Spinal cord (tissue), 10 donors: Measurements from ENCODE around the gene ADTRP. TPM values are rescaled to one million over a fixed set of nuclear protein-coding genes. Genes with fewer than 3 reads are reported as not detected.

ENCODE experiments used
- DNase-seq, 6 donors: peaks; one replicate each; pipeline versions ENCODE4 v3.0.0 to v3.0.0-alpha.2; 2013 to 2015; ENCODE audit warnings: low spot score in 6 of 6, low read depth in 4 of 6
- H3K27ac ChIP-seq: one replicate; pipeline ENCODE4 v1.5.1; 2013; ENCODE audit warnings: low read depth, low read length, control low read depth
- H3K27me3 ChIP-seq: one replicate; pipeline ENCODE4 v1.6.1; 2013; ENCODE audit warnings: low read length; ENCODE audit not compliant: control insufficient read depth, insufficient read depth
- H3K36me3 ChIP-seq: one replicate; pipeline ENCODE4 v1.6.1; 2013; ENCODE audit warnings: low read length; ENCODE audit not compliant: control insufficient read depth, insufficient read depth
- H3K4me1 ChIP-seq: one replicate; pipeline ENCODE4 v1.6.1; 2013; ENCODE audit warnings: low read length; ENCODE audit not compliant: control insufficient read depth, insufficient read depth
- H3K4me3 ChIP-seq: one replicate; pipeline ENCODE4 v1.5.1; 2013; ENCODE audit warnings: low read depth, low read length, control low read depth
- H3K9me3 ChIP-seq: one replicate; pipeline ENCODE4 v1.6.1; 2013; ENCODE audit warnings: low read length; ENCODE audit not compliant: control insufficient read depth, insufficient read depth
- WGBS: methylation state at CpG from one replicate; pipeline ENCODE4 v1.1.5; 2013; ENCODE audit warnings: missing lambda C conversion rate; ENCODE audit not compliant: insufficient coverage; 5-methylcytosine and 5-hydroxymethylcytosine counted together
- polyA plus RNA-seq, 2 donors: library from polyadenylated mRNA; unstranded; fragments of 120-200 nt; gene quantifications; one replicate each; pipeline ENCODE4 v1.2.1, GENCODE V29; 2013; ENCODE audit not compliant: insufficient read length in 2 of 2
- total RNA-seq, 2 donors: library from RNA; depleted of rRNA in 1 of 2; stranded (reverse); fragments of 120-200 nt in 1 of 2; fragments of >200 nt in 1 of 2; gene quantifications; one replicate each; pipeline versions ENCODE4 v1.2.3 to v1.2.4, GENCODE V29; 2013 to 2014
- donor health status: healthy.

Gene ADTRP
- total and polyA plus RNA-seq, 4 donors, result 0.38 to 0.88 (median 0.63) TPM; not detected in 1

GRCh38 chr6:11791354-11792107 lies 12.9 kb upstream of the ADTRP start:
- Histone ChIP-seq H3K27ac (no peak overlapping the region), H3K36me3 (no peaks in the 10 kb centered on the region)
- 62% methylated on average over 7 of the region's 8 CpGs for WGBS

GRCh38 chr6:11789744-11790143 lies 11.1 kb upstream of the ADTRP start:
- Histone ChIP-seq H3K9me3 (peaks cover 3% of the 10 kb centered on the region), H3K27ac (no peak overlapping the region), H3K36me3 (no peaks in the 10 kb centered on the region), H3K4me3 (no peak overlapping the region), H3K4me1 (no peaks in the 10 kb centered on the region), H3K27me3 (no peaks in the 10 kb centered on the region)
- 92% methylated on average over 5 of the region's 5 CpGs for WGBS
- no peak for DNase-seq

More at GRCh38 chr6:11791354-11792107, 12.9 kb upstream of the ADTRP start:
- Histone ChIP-seq H3K4me1 (no peaks in the 10 kb centered on the region), H3K9me3 (peaks cover 3% of the 10 kb centered on the region), H3K4me3 (no peak overlapping the region), H3K27me3 (no peaks in the 10 kb centered on the region)
- DNase-seq, result no peak

- Histone ChIP-seq H3K36me3 (no peaks in the 10 kb centered on the region), H3K9me3 (peaks cover 3% of the 10 kb centered on the region), H3K4me1 (no peaks in the 10 kb centered on the region), H3K27ac (no peak overlapping the region), H3K27me3 (no peaks in the 10 kb centered on the region), H3K4me3 (no peak overlapping the region)
- no peak for DNase-seq
- WGBS, result 98% methylated on average over 4 of the region's 4 CpGs
Observed at GRCh38 chr6:11788043-11788442, 9.4 kb upstream of the ADTRP start.

GRCh38 chr6:11785774-11786579 lies 7.4 kb upstream of the ADTRP start:
- no peaks in the 10 kb centered on the region for H3K4me1 ChIP-seq
- no peaks in the 10 kb centered on the region for H3K36me3 ChIP-seq
- no peak overlapping the region for H3K4me3 ChIP-seq

GRCh38 chr6:11785415-11785773 lies 6.8 kb upstream of the ADTRP start:
- Histone ChIP-seq H3K27ac (no peak overlapping the region), H3K4me3 (no peak overlapping the region), H3K27me3 (no peaks in the 10 kb centered on the region), H3K36me3 (no peaks in the 10 kb centered on the region), H3K4me1 (no peaks in the 10 kb centered on the region), H3K9me3 (no peaks in the 10 kb centered on the region)
- WGBS, result no CpG with 5 or more reads among the region's 5 CpGs
- no peak for DNase-seq

More at GRCh38 chr6:11785774-11786579, 7.4 kb upstream of the ADTRP start:
- DNase-seq, result no peak
- no peaks in the 10 kb centered on the region for H3K27me3 ChIP-seq
- WGBS, result 82% methylated on average over 12 of the region's 14 CpGs
- no peak overlapping the region for H3K27ac ChIP-seq
- no peaks in the 10 kb centered on the region for H3K9me3 ChIP-seq

GRCh38 chr6:11784341-11784740 lies 5.7 kb upstream of the ADTRP start:
- Histone ChIP-seq H3K9me3 (no peaks in the 10 kb centered on the region), H3K27me3 (no peaks in the 10 kb centered on the region), H3K4me3 (no peak overlapping the region), H3K4me1 (no peaks in the 10 kb centered on the region), H3K27ac (no peak overlapping the region), H3K36me3 (no peaks in the 10 kb centered on the region)
- no CpG with 5 or more reads among the region's 7 CpGs for WGBS
- DNase-seq, result no peak

GRCh38 chr6:11783524-11784064 lies 5.0 kb upstream of the ADTRP start:
- DNase-seq, result no peak

GRCh38 chr6:11782524-11782923 lies 3.9 kb upstream of the ADTRP start:
- H3K36me3 ChIP-seq, result no peaks in the 10 kb centered on the region
- H3K4me1 ChIP-seq, result no peaks in the 10 kb centered on the region
- no peak overlapping the region for H3K27ac ChIP-seq
- H3K27me3 ChIP-seq, result no peaks in the 10 kb centered on the region
- WGBS, result 100% methylated on average over 1 of the region's 4 CpGs
- no peak for DNase-seq
- no peak overlapping the region for H3K4me3 ChIP-seq
- no peaks in the 10 kb centered on the region for H3K9me3 ChIP-seq

More at GRCh38 chr6:11783524-11784064, 5.0 kb upstream of the ADTRP start:
- H3K4me3 ChIP-seq, result no peak overlapping the region
- WGBS, result 87% methylated on average over 5 of the region's 6 CpGs
- H3K27me3 ChIP-seq, result no peaks in the 10 kb centered on the region
- no peak overlapping the region for H3K27ac ChIP-seq
- H3K4me1 ChIP-seq, result no peaks in the 10 kb centered on the region
- no peaks in the 10 kb centered on the region for H3K36me3 ChIP-seq
- no peaks in the 10 kb centered on the region for H3K9me3 ChIP-seq

- DNase-seq, result no peak
Observed at GRCh38 chr6:11780097-11780428, 1.5 kb upstream of the ADTRP start.

More at GRCh38 chr6:11780097-11780428, 1.5 kb upstream of the ADTRP start:
- no CpG with 5 or more reads among the region's 2 CpGs for WGBS
- Histone ChIP-seq H3K9me3 (no peaks in the 10 kb centered on the region), H3K4me3 (no peak overlapping the region), H3K27ac (no peak overlapping the region), H3K27me3 (no peaks in the 10 kb centered on the region), H3K36me3 (no peaks in the 10 kb centered on the region), H3K4me1 (no peaks in the 10 kb centered on the region)
